GM21786 (cell line): ENCODE results near the gene MCUR1.

Experiments used
- ATAC-seq: cut with Tn5 transposase; IDR thresholded peaks from one replicate; pipeline ENCODE4 v1.9.1; 2021; ENCODE audit not compliant: unreplicated experiment

MCUR1 gene

GRCh38 chr6:13742961-13743735 lies 71.2 kb downstream of the MCUR1 start:
- no peak for ATAC-seq

- no peak for ATAC-seq
These were observed 73.0 kb downstream of the MCUR1 start for GRCh38 chr6:13741365-13741764.
